WTC11 (cell line): Measurements from ENCODE around the gene SPINK13. TPM values are rescaled to one million over a fixed set of nuclear protein-coding genes. Genes with fewer than 3 reads are reported as not detected.
A peak's percentile ranks its signal among the peaks of the same experiment; 100 is the strongest.

Experiments
- ATAC-seq: fragments of 200-7000 bp; cut with Tn5 transposase; 2 replicates; pipeline ENCODE4 v1.10.0; 2021; ENCODE audit warnings: mild to moderate bottlenecking, moderate library complexity
- CTCF ChIA-PET: fragments of 300-600 bp; sonication (Branson Sonifier 250); formaldehyde crosslinking; loops from one replicate; lab custom pipeline; 2021; ENCODE audit warnings: antibody characterized with exemption; lab: Charles Lee
- POLR2A ChIA-PET: fragments of 350-600 bp; sonication (Branson Sonifier 250); formaldehyde crosslinking; loops from one replicate; lab custom pipeline; 2021; ENCODE audit warnings: antibody characterized with exemption; lab: Charles Lee
- DNase-seq: peaks from one replicate; pipeline ENCODE4 v3.0.0; 2021; ENCODE audit warnings: low spot score
- H3K27ac Mint-ChIP-seq: 2 replicates; pipeline ENCODE4 v1.8.0; 2021; ENCODE audit warnings: mixed read lengths
- H3K27me3 Mint-ChIP-seq: 2 replicates; pipeline ENCODE4 v1.8.0; 2021; ENCODE audit warnings: low read depth, mild to moderate bottlenecking, moderate library complexity, mixed read lengths
- H3K36me3 Mint-ChIP-seq: 2 replicates; pipeline ENCODE4 v1.8.0; 2021; ENCODE audit warnings: mixed read lengths
- H3K4me1 Mint-ChIP-seq: 2 replicates; pipeline ENCODE4 v1.8.0; 2022; ENCODE audit warnings: mixed read lengths
- H3K4me3 Mint-ChIP-seq: 2 replicates; pipeline ENCODE4 v1.8.0; 2021; ENCODE audit warnings: mild to moderate bottlenecking, moderate library complexity, mixed read lengths
- H3K9me3 Mint-ChIP-seq: 2 replicates; pipeline ENCODE4 v1.8.0; 2021; ENCODE audit warnings: mixed read lengths
- CBFB ChIP-seq: sonication (generic); formaldehyde crosslinking; IDR thresholded peaks from 2 replicates; pipeline ENCODE4 v1.8.1; 2022; ENCODE audit warnings: mild to moderate bottlenecking, low read depth, missing genetic modification reagents
- ETV6 ChIP-seq: sonication (generic); formaldehyde crosslinking; IDR thresholded peaks from 2 replicates; pipeline ENCODE4 v1.8.1; 2022; ENCODE audit warnings: mild to moderate bottlenecking, missing genetic modification reagents
- JAZF1 ChIP-seq: fragments of 250-450 bp; sonication (Bioruptor Pico); IDR thresholded peaks from 2 replicates; pipeline ENCODE4 v1.9.0; 2021; ENCODE audit warnings: moderate library complexity, mild to moderate bottlenecking, inconsistent platforms
- MYBL2 ChIP-seq: sonication (generic); formaldehyde crosslinking; IDR thresholded peaks from 2 replicates; pipeline ENCODE4 v1.8.1; 2023; ENCODE audit warnings: mild to moderate bottlenecking, moderate library complexity, missing genetic modification reagents
- SP1 ChIP-seq: sonication (generic); formaldehyde crosslinking; conservative IDR thresholded peaks from 2 replicates; pipeline ENCODE4 v1.8.1; 2022; ENCODE audit warnings: missing genetic modification reagents
- TCF7 ChIP-seq: sonication (generic); formaldehyde crosslinking; IDR thresholded peaks from 2 replicates; pipeline ENCODE4 v1.8.0; 2022; ENCODE audit warnings: mild to moderate bottlenecking, low read depth, missing genetic modification reagents, moderate library complexity
- ZNF416 ChIP-seq: fragments of 250-450 bp; sonication (Bioruptor Pico); IDR thresholded peaks from 2 replicates; pipeline ENCODE4 v1.9.0; 2021; ENCODE audit warnings: mild to moderate bottlenecking, inconsistent platforms
- total RNA-seq: library from RNA; stranded (reverse); gene quantifications from 3 replicates; pipeline ENCODE4 v1.2.3, GENCODE V29; 2021
- TF ChIP-seq, protein P1 (sequence below): fragments of 250-450 bp; sonication (Bioruptor Pico); IDR thresholded peaks from 2 replicates; pipeline ENCODE4 v1.9.0; 2021; ENCODE audit warnings: mild to moderate bottlenecking, borderline replicate concordance
- TF ChIP-seq, protein P2 (sequence below): sonication (generic); formaldehyde crosslinking; IDR thresholded peaks from 2 replicates; pipeline ENCODE4 v1.8.1; 2022; ENCODE audit warnings: mild to moderate bottlenecking, missing genetic modification reagents, moderate library complexity, borderline replicate concordance
- TF ChIP-seq, protein P3 (sequence below): sonication (generic); formaldehyde crosslinking; IDR thresholded peaks from 2 replicates; pipeline ENCODE4 v1.8.1; 2023; ENCODE audit warnings: mild to moderate bottlenecking, moderate library complexity, missing genetic modification reagents
- TF ChIP-seq, protein P4 (sequence below): sonication (generic); formaldehyde crosslinking; IDR thresholded peaks from 2 replicates; pipeline ENCODE4 v1.8.1; 2023; ENCODE audit warnings: mild to moderate bottlenecking, missing genetic modification reagents
- TF ChIP-seq, protein P5 (sequence below): sonication (generic); formaldehyde crosslinking; IDR thresholded peaks from 2 replicates; pipeline ENCODE4 v1.8.1; 2022; ENCODE audit warnings: low read depth, mild to moderate bottlenecking, moderate library complexity, missing genetic modification reagents, borderline replicate concordance
- TF ChIP-seq, protein P6 (sequence below): sonication (generic); formaldehyde crosslinking; IDR thresholded peaks from 2 replicates; pipeline ENCODE4 v1.8.0; 2023; ENCODE audit warnings: missing genetic modification reagents, mild to moderate bottlenecking, borderline replicate concordance

Gene SPINK13
- total RNA-seq, 1 experiment from 2014 or later: 0.17 TPM

DNA sequence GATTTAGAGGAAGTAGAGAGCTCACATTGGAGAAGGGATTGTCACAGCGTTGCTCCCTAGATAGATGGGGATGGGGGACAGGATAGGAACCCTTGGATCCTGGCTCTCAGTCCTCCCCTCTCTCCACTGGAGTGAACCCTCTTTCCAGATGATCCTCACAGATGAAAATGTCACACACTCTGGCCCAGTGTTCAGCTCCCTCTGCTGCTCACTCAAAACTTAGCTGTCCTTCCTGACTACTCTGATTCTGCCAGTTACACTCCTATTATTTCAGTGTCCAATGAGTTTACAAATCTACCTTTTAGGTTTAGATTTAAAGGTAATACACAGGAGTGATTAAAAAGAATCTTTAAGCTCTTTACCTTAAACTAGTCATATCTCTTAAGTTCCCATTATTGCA is 37.9 kb downstream of the SPINK13 start:
- Mint-ChIP-seq H3K9me3 (peaks cover 19% of the 10 kb centered on the region), H3K4me3 (no peak overlapping the region), H3K4me1 (no peaks in the 10 kb centered on the region), H3K27me3 (no peaks in the 10 kb centered on the region; the same call in none of the 2 replicates), H3K36me3 (no peaks in the 10 kb centered on the region), H3K27ac (no peak overlapping the region)
- POLR2A ChIA-PET: no interaction called here
- DNase-seq (no peak), ATAC-seq (peak; percentile 56; the same call in 1 of the 2 replicates)
- CTCF ChIA-PET: interaction anchor here (1.0 to 1.4 kb wide), 3 partner anchors 9 to 76 kb away, joined by 3 to 7 read pairs (median 3); no protein-coding TSS in a partner anchor
- TF ChIP-seq, protein P1, sequence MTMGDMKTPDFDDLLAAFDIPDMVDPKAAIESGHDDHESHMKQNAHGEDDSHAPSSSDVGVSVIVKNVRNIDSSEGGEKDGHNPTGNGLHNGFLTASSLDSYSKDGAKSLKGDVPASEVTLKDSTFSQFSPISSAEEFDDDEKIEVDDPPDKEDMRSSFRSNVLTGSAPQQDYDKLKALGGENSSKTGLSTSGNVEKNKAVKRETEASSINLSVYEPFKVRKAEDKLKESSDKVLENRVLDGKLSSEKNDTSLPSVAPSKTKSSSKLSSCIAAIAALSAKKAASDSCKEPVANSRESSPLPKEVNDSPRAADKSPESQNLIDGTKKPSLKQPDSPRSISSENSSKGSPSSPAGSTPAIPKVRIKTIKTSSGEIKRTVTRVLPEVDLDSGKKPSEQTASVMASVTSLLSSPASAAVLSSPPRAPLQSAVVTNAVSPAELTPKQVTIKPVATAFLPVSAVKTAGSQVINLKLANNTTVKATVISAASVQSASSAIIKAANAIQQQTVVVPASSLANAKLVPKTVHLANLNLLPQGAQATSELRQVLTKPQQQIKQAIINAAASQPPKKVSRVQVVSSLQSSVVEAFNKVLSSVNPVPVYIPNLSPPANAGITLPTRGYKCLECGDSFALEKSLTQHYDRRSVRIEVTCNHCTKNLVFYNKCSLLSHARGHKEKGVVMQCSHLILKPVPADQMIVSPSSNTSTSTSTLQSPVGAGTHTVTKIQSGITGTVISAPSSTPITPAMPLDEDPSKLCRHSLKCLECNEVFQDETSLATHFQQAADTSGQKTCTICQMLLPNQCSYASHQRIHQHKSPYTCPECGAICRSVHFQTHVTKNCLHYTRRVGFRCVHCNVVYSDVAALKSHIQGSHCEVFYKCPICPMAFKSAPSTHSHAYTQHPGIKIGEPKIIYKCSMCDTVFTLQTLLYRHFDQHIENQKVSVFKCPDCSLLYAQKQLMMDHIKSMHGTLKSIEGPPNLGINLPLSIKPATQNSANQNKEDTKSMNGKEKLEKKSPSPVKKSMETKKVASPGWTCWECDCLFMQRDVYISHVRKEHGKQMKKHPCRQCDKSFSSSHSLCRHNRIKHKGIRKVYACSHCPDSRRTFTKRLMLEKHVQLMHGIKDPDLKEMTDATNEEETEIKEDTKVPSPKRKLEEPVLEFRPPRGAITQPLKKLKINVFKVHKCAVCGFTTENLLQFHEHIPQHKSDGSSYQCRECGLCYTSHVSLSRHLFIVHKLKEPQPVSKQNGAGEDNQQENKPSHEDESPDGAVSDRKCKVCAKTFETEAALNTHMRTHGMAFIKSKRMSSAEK (CRISPR knock-in tag): no peak
- TF ChIP-seq JAZF1 (no peak), ETV6 (no peak), MYBL2 (no peak), SP1 (no peak), TCF7 (CRISPR knock-in tag) (no peak), CBFB (no peak), ZNF416 (CRISPR knock-in tag) (no peak)
- TF ChIP-seq, protein P2, sequence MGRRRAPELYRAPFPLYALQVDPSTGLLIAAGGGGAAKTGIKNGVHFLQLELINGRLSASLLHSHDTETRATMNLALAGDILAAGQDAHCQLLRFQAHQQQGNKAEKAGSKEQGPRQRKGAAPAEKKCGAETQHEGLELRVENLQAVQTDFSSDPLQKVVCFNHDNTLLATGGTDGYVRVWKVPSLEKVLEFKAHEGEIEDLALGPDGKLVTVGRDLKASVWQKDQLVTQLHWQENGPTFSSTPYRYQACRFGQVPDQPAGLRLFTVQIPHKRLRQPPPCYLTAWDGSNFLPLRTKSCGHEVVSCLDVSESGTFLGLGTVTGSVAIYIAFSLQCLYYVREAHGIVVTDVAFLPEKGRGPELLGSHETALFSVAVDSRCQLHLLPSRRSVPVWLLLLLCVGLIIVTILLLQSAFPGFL: no peak
- TF ChIP-seq, protein P3, sequence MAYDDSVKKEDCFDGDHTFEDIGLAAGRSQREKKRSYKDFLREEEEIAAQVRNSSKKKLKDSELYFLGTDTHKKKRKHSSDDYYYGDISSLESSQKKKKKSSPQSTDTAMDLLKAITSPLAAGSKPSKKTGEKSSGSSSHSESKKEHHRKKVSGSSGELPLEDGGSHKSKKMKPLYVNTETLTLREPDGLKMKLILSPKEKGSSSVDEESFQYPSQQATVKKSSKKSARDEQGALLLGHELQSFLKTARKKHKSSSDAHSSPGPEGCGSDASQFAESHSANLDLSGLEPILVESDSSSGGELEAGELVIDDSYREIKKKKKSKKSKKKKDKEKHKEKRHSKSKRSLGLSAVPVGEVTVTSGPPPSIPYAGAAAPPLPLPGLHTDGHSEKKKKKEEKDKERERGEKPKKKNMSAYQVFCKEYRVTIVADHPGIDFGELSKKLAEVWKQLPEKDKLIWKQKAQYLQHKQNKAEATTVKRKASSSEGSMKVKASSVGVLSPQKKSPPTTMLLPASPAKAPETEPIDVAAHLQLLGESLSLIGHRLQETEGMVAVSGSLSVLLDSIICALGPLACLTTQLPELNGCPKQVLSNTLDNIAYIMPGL (CRISPR knock-in tag): no peak
- TF ChIP-seq, protein P4, sequence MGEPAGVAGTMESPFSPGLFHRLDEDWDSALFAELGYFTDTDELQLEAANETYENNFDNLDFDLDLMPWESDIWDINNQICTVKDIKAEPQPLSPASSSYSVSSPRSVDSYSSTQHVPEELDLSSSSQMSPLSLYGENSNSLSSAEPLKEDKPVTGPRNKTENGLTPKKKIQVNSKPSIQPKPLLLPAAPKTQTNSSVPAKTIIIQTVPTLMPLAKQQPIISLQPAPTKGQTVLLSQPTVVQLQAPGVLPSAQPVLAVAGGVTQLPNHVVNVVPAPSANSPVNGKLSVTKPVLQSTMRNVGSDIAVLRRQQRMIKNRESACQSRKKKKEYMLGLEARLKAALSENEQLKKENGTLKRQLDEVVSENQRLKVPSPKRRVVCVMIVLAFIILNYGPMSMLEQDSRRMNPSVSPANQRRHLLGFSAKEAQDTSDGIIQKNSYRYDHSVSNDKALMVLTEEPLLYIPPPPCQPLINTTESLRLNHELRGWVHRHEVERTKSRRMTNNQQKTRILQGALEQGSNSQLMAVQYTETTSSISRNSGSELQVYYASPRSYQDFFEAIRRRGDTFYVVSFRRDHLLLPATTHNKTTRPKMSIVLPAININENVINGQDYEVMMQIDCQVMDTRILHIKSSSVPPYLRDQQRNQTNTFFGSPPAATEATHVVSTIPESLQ (CRISPR knock-in tag): no peak
- TF ChIP-seq, protein P5, sequence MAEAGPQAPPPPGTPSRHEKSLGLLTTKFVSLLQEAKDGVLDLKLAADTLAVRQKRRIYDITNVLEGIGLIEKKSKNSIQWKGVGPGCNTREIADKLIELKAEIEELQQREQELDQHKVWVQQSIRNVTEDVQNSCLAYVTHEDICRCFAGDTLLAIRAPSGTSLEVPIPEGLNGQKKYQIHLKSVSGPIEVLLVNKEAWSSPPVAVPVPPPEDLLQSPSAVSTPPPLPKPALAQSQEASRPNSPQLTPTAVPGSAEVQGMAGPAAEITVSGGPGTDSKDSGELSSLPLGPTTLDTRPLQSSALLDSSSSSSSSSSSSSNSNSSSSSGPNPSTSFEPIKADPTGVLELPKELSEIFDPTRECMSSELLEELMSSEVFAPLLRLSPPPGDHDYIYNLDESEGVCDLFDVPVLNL (CRISPR knock-in tag): no peak
- TF ChIP-seq, protein P6, sequence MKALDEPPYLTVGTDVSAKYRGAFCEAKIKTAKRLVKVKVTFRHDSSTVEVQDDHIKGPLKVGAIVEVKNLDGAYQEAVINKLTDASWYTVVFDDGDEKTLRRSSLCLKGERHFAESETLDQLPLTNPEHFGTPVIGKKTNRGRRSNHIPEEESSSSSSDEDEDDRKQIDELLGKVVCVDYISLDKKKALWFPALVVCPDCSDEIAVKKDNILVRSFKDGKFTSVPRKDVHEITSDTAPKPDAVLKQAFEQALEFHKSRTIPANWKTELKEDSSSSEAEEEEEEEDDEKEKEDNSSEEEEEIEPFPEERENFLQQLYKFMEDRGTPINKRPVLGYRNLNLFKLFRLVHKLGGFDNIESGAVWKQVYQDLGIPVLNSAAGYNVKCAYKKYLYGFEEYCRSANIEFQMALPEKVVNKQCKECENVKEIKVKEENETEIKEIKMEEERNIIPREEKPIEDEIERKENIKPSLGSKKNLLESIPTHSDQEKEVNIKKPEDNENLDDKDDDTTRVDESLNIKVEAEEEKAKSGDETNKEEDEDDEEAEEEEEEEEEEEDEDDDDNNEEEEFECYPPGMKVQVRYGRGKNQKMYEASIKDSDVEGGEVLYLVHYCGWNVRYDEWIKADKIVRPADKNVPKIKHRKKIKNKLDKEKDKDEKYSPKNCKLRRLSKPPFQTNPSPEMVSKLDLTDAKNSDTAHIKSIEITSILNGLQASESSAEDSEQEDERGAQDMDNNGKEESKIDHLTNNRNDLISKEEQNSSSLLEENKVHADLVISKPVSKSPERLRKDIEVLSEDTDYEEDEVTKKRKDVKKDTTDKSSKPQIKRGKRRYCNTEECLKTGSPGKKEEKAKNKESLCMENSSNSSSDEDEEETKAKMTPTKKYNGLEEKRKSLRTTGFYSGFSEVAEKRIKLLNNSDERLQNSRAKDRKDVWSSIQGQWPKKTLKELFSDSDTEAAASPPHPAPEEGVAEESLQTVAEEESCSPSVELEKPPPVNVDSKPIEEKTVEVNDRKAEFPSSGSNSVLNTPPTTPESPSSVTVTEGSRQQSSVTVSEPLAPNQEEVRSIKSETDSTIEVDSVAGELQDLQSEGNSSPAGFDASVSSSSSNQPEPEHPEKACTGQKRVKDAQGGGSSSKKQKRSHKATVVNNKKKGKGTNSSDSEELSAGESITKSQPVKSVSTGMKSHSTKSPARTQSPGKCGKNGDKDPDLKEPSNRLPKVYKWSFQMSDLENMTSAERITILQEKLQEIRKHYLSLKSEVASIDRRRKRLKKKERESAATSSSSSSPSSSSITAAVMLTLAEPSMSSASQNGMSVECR (CRISPR knock-in tag): no peak
